DND-41 (cell line): ENCODE results near the gene TCEA3.

Source experiments
- ATAC-seq: fragments of 200-7000 bp; cut with Tn5 transposase; 3 replicates; pipeline ENCODE4 v1.9.1; 2021; ENCODE audit warnings: low read depth; ENCODE audit not compliant: insufficient read depth
- DNase-seq: peaks from one replicate; pipeline ENCODE4 v3.0.0-alpha.2; 2020
- H2AFZ ChIP-seq: 2 replicates; pipeline ENCODE4 v1.6.0; 2012; ENCODE audit warnings: low read depth, low read length
- H3K27ac ChIP-seq: 2 replicates; pipeline ENCODE4 v1.5.1; 2012; ENCODE audit warnings: low read length, inconsistent platforms
- H3K27me3 ChIP-seq: fragments of 200-600 bp; sonication (generic); 2 replicates; pipeline ENCODE4 v1.6.0; 2012; ENCODE audit warnings: low read length, mild to moderate bottlenecking, inconsistent platforms; ENCODE audit not compliant: insufficient read depth, poor library complexity
- H3K36me3 ChIP-seq: 2 replicates; pipeline ENCODE4 v1.5.1; 2012; ENCODE audit warnings: low read length, inconsistent platforms; ENCODE audit not compliant: insufficient read depth
- H3K4me1 ChIP-seq: 2 replicates; pipeline ENCODE4 v1.5.1; 2012; ENCODE audit warnings: mild to moderate bottlenecking, low read length; ENCODE audit not compliant: insufficient read depth
- H3K4me2 ChIP-seq: 2 replicates; pipeline ENCODE4 v1.6.0; 2012; ENCODE audit warnings: mild to moderate bottlenecking, moderate library complexity, low read length, inconsistent platforms; ENCODE audit not compliant: insufficient read depth
- H3K4me3 ChIP-seq, 2 experiments: fragments of 200-600 bp in 1 of 2; shearing (Covaris generic) in 1 of 2; 2 replicates each; pipeline ENCODE4 v1.5.1; 2012 to 2016; ENCODE audit warnings: inconsistent platforms in 2 of 2, low read length in 2 of 2, mild to moderate bottlenecking in 2 of 2, low read depth in 1 of 2, moderate library complexity in 1 of 2
- H3K79me2 ChIP-seq: 2 replicates; pipeline ENCODE4 v1.6.0; 2012; ENCODE audit warnings: low read length, inconsistent platforms; ENCODE audit not compliant: insufficient read depth
- H3K9ac ChIP-seq: 2 replicates; pipeline ENCODE4 v1.6.0; 2012; ENCODE audit warnings: low read depth, mild to moderate bottlenecking, inconsistent platforms, low read length, moderate library complexity
- H3K9me3 ChIP-seq: 2 replicates; pipeline ENCODE4 v1.5.1; 2012; ENCODE audit warnings: low read length, moderate library complexity, mild to moderate bottlenecking, inconsistent platforms; ENCODE audit not compliant: insufficient read depth, severe bottlenecking
- H4K20me1 ChIP-seq: 2 replicates; pipeline ENCODE4 v1.6.0; 2012; ENCODE audit warnings: low read length; ENCODE audit not compliant: insufficient read depth
- CTCF ChIP-seq: IDR thresholded peaks from 2 replicates; pipeline ENCODE4 v1.5.1; 2012; ENCODE audit warnings: borderline replicate concordance, low read length, moderate library complexity, mild to moderate bottlenecking; ENCODE audit not compliant: poor library complexity, severe bottlenecking; ENCODE audit errors: extremely low read depth
- EZH2 ChIP-seq: IDR thresholded peaks from 3 replicates; pipeline ENCODE4 v1.6.1; 2012; ENCODE audit warnings: borderline replicate concordance, low read depth, mild to moderate bottlenecking, moderate library complexity, low read length, inconsistent platforms; ENCODE audit not compliant: severe bottlenecking

The TCEA3 gene

GRCh38 chr1:23354245-23354644 lies 70.3 kb downstream of the TCEA3 start:
- H3K36me3 ChIP-seq: no peaks in the 10 kb centered on the region
- no peaks in the 10 kb centered on the region for H3K27me3 ChIP-seq
- H3K4me2 ChIP-seq: no peak overlapping the region
- TF ChIP-seq CTCF: peak; percentile 53
- TF ChIP-seq EZH2: no peak
- H4K20me1 ChIP-seq: no peaks in the 10 kb centered on the region
- no peaks in the 10 kb centered on the region for H3K4me1 ChIP-seq
- no peaks in the 10 kb centered on the region for H3K9me3 ChIP-seq
- DNase-seq: peak; percentile 15
- H2AFZ ChIP-seq: no peak overlapping the region
- H3K79me2 ChIP-seq: no peaks in the 10 kb centered on the region
- H3K4me3 ChIP-seq: no peak overlapping the region
- no peak overlapping the region for H3K9ac ChIP-seq
- H3K27ac ChIP-seq: no peak overlapping the region
- ATAC-seq: peak; percentile 39; the same call in 2 of the 3 replicates

- H3K79me2 ChIP-seq: no peaks in the 10 kb centered on the region
- DNase-seq (no peak), ATAC-seq (no peak)
- TF ChIP-seq CTCF: no peak
- no peaks in the 10 kb centered on the region for H3K9me3 ChIP-seq
- H3K4me3 ChIP-seq: no peak overlapping the region
- no peak overlapping the region for H3K9ac ChIP-seq
- no peaks in the 10 kb centered on the region for H3K27me3 ChIP-seq
- H3K27ac ChIP-seq: no peak overlapping the region
- H2AFZ ChIP-seq: no peak overlapping the region
- H3K4me1 ChIP-seq: no peaks in the 10 kb centered on the region
- no peak overlapping the region for H3K4me2 ChIP-seq
- H3K36me3 ChIP-seq: no peaks in the 10 kb centered on the region
- H4K20me1 ChIP-seq: no peaks in the 10 kb centered on the region
Measured at GRCh38 chr1:23352096-23352695, 72.4 kb downstream of the TCEA3 start.

GRCh38 chr1:23345920-23346319 lies 78.6 kb downstream of the TCEA3 start:
- H3K27ac ChIP-seq: no peak overlapping the region
- H2AFZ ChIP-seq: peak overlapping the region; percentile 30; the same call in 1 of the 2 replicates
- peaks cover 16% of the 10 kb centered on the region for H3K36me3 ChIP-seq
- TF ChIP-seq CTCF (no peak), EZH2 (no peak)
- H3K4me2 ChIP-seq: no peak overlapping the region
- peaks cover 25% of the 10 kb centered on the region for H4K20me1 ChIP-seq
- no peak overlapping the region for H3K4me3 ChIP-seq
- no peaks in the 10 kb centered on the region for H3K9me3 ChIP-seq
- DNase-seq (no peak), ATAC-seq (no peak)
- H3K4me1 ChIP-seq: peaks cover 24% of the 10 kb centered on the region
- no peaks in the 10 kb centered on the region for H3K27me3 ChIP-seq
- no peak overlapping the region for H3K9ac ChIP-seq
- H3K79me2 ChIP-seq: peaks cover 40% of the 10 kb centered on the region
